Activated naive CD4-positive, alpha-beta T cell treated with Interleukin-2 at 50 U/mL for 16 hours (primary cell): ENCODE results near the gene PLCD3.

Experiments used
- DNase-seq: peaks from one replicate; pipeline ENCODE4 v3.0.0-alpha.2; 2020

The PLCD3 gene

DNA sequence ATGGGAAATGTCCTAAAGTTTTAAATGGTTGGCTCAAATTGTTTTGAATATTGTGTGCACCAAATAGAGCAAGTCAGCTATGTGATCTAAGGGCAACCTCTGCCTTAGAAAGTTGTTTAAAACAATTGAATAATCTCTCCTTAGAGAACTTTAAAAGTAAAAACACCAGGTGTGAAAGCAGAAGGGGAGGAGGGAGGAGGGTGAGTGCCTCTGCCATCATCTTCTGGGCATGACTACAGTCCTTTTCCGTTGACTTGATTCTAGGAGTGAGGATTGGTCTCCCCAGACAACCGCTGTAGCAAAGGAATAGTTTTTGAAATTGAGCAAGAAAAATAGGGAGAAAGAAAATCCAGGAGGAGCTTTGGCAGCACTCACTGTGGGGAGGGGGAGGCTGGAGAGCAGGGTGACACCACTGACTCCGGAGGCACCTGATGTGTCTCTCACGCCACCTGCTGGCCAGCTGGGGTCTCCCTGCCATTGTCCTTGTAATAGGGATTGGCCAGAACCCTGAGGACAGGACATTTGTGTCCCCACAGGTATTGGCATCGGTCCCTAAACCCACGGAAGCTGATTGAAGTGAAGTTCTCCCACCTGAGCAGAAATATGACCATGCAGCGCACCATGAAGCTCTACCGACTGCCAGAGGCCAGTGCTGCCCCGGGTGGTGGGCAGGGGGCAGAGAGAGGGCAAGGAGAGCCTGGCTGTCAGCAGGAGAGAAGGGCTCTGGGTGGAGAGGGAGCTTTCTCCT lies 33.3 kb downstream of the PLCD3 start:
- DNase-seq, result peak; percentile 74

DNA sequence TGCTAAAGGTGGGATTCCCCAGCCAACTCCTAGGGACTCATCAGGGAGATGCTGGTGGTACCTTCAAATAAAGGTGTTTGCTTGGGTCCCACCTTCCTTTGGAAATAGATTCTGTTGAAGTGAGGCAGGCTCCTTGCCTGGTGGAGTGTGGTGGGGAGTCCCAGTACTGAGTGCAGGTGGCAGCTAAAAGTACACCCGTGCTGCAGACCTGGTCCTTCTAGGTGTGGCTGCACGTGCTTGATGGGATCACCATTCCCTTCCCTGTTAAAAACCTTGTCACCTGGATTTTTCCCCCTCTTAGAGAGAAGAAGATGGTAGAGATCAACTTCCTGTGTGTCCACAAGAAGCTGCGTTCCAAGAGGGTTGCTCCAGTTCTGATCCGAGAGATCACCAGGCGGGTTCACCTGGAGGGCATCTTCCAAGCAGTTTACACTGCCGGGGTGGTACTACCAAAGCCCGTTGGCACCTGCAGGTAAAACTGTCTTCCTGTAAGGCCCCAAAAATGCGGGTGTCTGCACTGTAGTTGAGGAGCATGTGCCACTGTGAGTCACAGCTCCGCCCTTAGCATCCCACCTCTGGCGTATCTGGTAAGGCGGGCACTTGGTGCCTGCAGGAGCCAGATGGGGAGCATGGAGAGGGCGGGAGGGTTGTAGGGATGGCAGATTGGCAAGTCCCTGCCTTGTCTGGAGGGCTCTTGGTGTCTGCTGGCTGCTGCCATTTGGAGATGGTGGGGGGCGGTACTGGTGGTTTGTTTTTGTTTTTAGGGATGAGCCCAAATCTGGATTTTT lies 34.0 kb downstream of the PLCD3 start:
- no peak for DNase-seq

DNA sequence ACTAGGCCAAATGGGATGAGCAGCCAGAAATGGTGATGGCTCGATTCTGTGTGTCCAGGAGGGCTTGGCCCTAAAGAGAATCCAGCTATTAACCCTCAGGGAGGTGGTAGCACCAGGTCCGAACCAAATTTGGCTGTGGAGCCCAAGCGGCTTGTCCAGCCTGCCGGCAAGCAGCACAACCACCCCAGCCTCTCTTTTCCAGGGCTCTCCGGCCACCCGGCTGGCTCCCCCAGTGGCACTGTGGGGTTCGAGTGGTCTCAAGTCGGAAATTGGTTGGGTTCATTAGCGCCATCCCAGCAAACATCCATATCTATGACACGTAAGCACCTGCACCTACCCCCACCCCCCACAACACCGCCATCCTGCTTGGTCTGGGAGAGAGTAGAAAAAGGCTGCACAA lies 35.4 kb downstream of the PLCD3 start:
- DNase-seq, result no peak

DNA sequence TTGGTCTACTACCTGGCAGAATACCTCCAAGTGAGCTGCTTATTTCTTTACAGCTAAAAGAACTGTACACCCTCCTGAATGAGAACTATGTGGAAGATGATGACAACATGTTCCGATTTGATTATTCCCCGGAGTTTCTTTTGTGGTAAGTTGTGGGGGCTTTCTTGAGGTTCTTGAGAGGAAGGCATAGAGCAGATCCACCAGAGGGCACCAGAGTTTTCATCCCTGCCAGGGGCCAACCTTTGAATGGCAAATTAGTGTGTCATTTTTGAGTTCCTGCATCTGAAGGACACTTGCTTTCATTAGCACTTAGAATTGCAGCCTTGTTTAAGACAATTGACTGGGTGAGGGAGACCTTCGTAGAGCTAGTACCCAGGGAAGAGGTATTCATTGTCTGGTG lies 36.2 kb downstream of the PLCD3 start:
- no peak for DNase-seq

DNA sequence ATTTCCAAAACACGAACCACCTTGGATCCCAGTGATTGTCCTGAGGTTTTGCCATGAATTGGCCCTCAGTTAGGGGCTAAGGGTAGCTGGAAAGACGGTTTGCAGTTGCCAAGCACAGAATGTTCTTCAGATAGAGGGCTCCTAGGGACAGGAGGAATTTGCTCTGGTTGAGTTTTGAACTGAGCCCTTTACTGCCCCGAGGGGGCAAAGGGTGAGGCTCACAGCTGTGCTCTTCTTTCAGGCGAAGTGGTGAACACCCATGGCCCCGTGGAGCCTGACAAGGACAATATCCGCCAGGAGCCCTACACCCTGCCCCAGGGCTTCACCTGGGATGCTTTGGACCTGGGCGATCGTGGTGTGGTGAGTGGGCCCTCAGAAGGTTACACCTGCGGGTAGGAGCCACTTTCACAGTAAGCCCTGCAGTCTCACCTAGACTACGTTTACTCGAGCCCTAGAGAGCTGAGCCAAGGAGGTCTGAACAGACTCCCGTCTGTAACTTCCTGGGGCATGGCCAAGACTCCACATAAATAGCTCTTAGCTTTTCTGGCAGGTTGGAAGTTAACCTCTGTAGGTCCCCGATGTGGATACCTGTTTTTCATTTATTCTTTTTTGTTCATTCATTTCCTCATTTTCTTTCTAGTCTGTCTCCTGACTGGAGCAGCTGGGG lies 38.7 kb downstream of the PLCD3 start:
- no peak for DNase-seq

DNA sequence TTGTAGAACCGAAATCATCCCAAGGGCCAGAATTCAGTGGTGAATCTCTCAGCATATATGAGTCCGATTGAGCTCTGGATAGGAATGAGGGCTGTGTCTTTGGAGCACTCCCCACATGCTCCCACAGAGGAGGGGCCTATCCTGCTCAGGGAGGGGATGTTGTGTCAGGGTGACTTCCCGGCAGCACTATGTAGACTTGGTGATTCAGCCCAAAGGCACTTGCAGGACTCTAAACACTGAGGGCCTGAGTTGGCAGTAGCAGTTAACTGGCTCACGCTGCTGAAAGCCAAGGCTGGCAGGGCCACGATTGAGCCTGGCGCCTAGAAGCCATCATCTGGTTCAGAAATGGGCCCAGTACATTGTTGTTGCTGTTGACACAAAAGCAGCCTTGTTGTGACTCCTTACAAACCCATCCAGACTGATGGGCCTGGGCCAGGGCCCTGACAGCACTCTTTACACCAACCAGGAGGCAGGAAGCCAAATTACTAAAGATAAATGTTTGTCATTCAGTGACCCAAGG lies 39.3 kb downstream of the PLCD3 start:
- no peak for DNase-seq

DNA sequence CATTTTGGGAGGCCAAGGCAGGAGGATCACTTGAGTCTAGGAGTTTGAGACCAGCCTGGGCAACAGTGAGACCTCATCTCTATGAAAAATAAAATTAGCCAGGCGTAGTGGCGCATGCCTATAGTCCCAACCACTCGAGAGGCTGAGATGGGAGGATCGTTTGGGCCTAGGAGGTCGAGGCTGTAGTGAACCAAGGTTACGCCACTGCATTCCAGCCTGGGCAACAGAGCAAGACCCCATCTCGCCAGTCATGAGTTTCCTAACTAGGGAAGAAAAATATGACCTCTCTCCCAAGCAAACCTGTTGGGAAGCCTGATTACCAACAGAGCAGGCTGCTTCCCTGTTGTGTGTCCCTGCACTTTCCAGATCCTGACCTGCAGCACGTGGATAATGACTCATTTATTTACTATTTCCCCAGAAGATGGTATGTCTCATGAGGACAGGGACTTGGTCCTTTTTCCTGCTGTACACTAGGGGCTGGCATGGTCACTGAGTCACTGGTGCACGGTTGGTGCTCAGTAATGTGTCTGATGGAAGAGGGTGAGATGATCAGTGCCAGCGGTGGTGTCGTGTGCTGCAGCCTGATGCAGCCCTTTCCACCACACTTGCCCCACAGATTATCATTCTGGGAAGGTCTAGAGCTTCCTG lies 40.4 kb downstream of the PLCD3 start:
- DNase-seq, result no peak

DNA sequence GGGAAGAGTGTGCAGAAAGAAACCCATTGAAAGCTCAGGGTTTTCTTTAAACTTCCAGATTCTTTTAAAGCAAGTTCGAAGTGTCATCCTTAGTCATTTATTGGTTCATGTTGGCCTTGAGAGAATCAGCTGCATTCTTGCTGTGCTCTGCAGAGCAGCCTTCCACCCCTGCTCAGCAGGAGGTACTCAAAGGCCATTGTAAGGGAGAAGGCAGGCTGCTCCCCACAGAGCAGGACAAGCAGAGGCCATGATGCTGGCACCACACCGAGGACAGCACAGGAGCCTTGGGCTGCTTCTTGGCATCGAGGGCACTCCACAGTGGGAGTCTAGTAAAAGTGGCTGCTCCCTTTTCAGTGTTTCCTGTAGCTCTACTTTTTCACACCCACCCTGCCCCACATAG lies 41.6 kb downstream of the PLCD3 start:
- no peak for DNase-seq

DNA sequence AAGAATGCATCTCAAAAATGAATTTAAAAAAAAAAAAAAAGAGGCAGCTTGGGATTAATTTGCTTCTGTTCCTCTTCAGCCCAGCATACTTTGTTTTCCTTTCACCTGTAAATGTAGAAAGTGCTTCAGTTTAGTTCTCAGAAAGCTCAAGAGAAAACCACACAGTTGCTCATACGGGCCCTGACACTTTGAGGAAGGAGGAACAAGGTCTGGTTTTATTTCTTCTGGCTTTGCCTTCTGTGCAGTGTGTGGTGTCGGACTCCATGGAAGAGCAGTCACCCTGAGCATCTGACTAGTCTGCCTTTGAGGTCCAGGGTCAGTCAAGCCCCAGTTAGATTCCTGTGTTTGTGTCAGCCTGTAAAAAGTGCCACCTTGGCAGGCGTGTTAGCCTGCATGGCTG lies 43.6 kb downstream of the PLCD3 start:
- no peak for DNase-seq

DNA sequence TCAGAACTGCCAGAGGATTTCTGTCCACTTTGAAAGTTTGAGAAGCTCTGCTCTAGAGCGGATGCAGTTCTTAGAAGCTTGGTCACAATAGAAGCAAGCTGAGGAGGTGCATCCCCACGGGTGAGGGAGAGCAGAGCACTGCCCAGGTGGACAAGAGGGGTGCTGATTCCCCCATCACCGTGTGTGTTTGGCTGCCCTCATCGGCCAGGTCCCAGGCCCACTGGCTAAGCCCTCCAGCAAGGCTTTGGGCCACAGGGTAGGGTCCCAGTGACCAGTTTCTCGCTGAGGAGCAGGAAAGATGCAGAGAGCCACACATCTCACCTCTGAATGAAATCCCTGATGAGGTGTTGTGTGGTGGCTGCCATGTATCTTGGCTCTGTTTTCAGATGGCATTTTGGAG lies 44.3 kb downstream of the PLCD3 start:
- no peak for DNase-seq

DNA sequence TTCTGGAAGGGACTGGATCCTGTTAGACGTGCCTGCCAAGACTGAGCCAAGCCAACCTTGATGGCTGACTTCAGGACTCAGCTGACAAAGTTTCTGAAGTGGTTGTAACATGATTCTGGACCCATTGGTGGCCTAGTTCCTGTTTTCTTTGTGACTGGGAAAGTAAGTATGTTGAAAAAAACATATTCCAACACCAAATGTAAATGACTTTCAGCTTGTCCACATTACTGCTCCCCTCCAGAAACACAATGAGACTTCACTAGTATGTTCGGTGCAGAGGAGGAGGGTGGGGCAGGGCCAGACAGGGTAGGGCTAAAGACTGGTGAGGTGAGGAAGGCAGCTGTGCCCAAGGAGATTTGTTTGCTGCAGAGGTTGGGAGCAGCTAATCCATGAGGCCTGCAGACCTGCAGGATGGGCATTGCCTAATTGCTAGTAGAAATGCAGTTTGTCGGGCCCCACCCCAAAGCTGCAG lies 44.8 kb downstream of the PLCD3 start:
- no peak for DNase-seq

DNA sequence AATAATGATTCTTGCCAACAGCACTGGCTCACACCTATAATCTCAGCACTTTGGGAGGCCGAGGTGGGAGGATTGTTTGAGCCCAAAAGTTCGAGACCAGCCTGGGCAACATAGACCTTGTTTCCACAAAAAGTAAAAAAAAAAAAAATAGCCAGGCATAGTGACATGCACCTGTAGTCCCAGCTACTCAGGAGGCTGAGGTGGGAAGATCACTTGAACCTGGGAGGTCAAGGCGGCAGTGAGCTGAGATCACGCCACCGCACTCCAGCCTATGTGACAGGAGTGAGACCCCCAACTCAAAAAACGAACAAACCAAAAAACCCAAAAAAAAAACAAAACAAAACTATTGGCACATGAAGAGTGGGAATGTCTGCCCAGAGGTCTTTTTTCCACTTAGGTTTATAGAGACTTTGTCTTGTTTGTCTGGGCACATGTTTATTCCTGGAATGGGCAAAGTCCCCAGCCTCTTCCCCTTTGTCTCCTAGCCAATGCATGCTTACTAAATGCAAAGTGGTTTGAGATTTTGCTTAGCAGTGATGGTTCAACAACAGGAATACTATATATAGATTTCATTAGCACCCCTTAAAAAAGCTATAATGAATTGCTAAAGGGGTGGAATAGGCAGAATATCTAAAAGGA lies 45.3 kb downstream of the PLCD3 start:
- no peak for DNase-seq

DNA sequence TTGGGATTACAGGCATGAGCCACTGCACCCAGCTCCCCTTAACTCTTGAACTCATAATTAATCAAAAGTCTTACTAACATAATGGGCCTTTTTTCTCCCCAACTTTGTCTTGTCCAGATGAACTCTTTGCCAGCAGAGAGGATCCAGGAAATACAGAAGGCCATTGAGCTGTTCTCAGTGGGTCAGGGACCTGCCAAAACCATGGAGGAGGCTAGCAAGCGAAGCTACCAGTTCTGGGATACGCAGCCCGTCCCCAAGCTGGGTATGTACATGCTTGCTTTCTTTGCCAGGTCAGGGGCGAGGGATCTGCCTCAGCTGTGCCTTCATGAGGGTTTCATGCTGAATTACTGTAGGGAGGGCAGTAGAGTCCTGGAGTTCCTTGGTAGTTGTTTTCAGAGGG lies 45.9 kb downstream of the PLCD3 start:
- no peak for DNase-seq

DNA sequence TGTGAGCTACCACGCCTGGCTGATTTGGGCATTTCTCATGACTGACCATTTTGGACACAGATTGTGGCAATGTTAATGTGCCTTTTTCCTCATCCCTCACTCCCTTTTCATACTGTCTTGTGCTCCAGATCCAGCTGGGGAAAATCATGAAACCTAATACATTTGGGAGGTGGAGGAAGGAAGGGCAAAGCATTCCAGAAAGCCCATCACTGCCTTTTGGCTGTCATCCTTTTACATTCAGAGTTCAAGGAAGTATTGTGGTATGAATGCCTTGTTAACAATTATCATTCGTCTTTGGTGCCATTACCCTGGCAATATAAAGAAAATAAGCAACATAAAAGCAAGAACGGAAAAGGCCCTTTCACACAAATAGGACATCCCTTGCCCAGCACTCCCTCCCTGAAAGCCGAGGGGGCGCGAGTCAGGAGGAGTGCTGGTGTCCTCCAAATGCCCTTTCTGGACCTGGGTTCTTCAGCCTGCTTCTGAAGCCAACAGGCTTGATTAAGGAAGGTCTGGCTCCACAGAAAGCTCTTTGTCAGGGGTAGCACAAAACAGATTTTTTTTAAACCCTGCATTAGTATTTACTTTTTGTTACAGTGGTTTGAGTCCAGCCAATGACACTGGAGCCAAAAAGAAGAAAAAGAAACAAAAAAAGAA lies 51.1 kb downstream of the PLCD3 start:
- DNase-seq, result no peak

DNA sequence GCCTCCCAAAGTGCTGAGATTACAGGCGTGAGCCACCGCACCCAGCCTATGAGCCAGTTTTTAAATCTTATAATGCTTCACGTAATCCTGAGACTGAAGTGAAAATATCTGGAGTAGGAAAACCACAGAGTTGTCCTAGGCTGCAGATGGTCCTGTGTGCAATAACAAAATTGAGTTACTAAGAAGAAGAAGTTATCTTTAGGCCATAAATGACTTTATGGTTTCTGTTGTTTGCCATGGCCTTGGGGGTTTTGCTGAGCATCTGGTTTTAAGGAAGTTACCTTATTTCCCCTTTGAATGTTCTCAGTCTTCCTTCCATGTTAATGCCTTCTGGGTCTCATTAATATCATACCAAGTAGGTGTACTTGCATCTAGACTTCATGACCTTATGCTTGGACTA lies 54.7 kb downstream of the PLCD3 start:
- DNase-seq, result no peak

DNA sequence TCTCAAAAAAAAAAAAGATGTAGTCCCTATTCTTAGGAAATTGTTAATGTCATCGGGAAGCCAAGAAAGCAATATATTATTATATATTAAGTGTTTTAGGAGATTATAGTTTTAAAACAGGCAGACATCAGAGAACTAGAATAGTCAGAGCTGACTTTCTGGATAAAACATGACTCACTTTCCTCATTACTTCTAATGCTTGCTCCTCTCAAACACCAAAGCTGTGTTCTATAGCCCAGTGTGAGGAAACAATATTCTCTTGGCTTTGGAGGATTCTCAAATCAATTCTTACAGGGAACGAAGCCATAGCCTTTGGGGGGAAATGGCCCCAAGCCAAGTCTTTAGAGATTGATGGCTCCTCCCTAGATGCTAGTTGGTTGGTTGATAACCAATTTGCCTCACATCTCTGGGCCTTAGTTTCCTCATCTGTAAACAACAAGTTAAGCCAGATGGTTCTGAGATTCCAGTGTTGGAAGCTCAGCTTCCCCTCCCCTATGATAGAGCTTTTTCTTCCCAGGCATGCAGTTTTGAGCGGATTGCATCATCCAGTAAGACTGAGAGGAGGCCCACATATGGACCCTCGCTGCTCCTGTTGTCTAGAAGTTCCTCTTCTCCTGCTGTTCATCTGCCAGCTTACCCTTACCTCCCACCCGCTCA lies 58.8 kb downstream of the PLCD3 start:
- no peak for DNase-seq

DNA sequence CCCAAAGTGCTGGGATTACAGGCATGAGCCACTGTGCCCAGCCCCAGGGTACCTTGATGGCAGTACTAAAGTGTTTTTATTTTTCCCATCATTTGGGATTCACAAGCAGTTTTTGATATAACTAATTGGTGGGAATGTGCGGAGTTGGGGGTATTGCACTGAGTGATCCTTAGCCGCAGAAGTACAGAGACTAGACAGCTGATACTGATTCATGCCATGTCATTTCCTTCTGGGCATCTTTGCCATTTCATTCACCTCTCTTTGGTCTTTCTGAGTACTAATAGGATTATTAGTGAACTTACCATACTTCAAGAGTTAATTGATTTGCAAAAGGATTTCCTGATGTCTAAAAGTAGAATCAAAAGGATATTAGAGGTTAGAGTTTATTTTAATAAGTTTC lies 61.5 kb downstream of the PLCD3 start:
- DNase-seq, result no peak

DNA sequence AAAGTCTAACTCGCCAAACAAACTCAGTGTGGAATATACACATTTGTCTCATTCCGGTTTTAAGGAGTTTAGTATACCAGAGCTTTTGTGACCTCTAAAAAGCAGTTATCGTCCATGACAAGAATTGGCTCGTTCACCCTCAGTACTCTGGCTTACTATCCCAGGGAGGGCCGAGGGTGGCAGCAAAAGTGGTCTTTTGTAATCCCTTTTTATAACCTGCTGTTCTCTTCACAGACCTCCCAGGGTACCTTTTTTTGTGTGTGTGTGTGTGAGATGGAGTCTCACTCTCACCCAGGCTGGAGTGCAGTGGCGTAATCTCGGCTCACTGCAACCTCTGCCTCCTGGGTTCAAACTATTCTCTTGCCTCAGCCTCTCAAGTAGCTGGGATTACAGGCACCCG lies 62.3 kb downstream of the PLCD3 start:
- no peak for DNase-seq

DNA sequence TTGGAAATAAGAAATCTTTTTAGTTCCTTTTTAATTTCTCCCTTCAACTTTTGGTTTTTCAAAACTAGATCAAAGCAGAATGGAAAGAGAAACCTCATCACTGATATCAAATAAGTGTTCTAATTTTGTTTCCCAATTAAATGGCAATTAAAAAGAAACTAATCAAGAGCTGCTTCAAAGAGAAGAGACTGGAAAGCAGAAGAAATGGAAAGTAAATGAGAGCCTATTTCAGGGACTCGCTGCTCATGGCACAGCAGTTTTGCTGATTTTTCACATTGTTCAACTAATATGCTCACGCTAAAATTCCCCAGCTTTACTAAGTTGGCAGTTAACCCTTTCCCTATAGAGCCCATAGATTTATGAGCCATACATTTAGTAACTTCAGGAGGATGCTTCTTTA lies 64.7 kb downstream of the PLCD3 start:
- DNase-seq, result no peak

DNA sequence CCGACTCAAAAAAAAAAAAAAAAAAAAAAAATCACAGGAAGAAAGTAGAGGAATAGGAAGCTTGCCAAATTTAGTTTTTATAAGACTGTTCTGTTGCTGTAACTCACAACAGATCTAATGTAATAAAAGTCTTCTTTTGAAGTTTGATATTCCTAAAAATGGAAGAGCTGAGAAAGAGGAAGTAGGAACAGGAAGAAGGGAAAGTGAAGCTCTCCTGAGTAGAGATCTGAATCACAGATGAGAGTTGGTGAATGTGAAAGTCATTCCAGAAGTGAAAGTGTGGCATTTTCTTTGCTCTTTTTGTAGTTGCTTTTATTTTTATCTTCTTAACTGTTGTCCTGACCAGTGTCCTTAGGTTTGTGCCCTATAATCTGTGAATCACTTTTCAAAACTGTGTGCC lies 69.1 kb downstream of the PLCD3 start:
- no peak for DNase-seq

DNA sequence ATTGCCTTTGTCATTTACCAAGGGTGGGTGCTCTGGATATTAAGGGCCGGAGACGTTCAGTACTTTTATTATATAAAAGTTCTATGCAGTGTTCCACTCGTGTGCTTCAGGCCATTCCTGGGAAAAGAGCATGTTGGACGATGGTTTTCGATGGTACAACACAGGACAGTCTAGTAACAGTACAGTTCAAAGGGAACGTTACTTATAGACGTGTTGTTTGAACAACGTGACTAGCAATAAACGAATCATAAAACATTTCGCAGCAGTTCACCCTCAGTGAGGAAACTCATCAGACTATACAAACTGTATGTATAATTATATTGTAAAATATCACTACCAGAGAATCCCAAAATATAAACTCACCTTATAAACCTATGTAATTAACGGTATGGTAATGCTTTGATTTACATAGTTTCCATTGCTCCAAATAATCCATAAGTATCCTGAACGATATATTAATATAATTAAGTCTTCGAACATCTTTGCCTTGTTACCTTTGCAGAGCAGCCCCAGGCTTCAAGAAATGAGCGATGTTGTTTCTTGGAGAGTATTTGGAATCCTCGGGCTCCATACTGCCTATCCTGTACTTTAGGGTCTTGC lies 70.6 kb downstream of the PLCD3 start:
- DNase-seq, result no peak
